Putamen (tissue), 1 donor: Measurements from ENCODE around the gene POSTN.
"Not testable (repeated sequence)": the region's sequence is repeated elsewhere in the genome, so short reads cannot be mapped to it uniquely, and the experiment has no call there.

Source experiments
- DNase-seq: peaks from one replicate; pipeline ENCODE4 v3.0.0-alpha.2; 2016; ENCODE audit warnings: low spot score

POSTN gene

DNA sequence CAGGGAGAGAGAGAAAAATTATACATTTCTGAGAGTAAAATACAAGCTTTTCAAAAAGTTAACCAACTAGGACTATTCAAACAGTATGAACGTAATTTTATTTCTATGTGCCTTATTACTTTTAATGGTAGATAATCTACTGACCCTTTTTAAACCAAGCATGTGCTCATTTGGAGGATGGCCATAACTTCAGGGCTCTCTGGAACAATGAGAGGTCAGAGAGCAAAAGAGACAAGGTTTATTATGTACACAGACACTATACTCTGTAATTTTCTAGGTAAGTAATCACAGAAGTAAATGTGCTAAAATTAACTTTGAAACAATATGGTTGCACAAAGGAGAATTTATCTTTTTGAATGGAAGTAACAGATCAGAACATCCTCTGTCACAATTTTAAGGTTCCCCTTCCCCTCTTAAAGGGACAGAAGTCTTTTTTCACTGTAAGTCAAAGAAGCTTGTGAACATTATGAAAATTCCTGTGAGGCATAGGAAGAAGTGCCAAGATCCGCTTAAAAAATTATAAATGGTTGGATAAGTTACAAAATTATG is 1.0 kb downstream of the POSTN start:
- DNase-seq: no peak

DNA sequence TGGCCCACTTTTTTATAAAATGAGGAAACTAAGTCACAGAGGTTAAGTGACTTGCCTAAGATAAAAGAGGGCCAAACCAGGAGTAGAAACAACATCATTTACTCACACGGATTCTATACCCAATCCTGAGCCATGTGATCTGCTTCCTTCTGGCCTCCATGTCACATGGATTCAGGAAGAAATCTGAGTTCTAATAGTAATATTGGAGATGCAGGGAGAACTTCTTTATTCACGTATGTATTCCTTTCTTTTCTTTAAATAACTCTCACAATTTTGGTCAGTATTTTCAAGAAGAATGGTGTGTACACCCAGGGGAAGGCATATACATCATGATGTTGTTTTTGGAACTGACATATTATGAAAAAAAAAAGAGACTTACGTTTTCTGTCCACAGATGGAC is 1.8 kb downstream of the POSTN start:
- DNase-seq: no peak

DNA sequence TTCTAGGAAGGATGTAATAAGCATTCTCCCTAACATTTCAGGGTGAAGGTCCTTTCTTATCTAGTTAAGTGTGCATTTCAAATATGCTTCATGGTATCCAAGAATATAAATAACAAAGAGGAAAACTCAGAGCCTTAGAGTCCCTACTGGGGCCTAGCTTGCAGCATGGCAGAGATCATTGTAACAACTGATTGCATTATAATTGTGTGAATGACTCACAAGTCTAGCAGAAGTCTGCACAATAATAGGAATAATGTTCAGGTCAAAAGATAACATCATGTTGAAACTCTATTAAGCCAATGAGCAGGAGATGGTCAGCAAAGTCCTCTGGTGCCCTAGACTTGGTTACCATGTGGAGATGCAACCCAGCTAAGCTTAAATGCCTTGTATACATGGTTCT is 3.4 kb downstream of the POSTN start:
- DNase-seq: no peak

DNA sequence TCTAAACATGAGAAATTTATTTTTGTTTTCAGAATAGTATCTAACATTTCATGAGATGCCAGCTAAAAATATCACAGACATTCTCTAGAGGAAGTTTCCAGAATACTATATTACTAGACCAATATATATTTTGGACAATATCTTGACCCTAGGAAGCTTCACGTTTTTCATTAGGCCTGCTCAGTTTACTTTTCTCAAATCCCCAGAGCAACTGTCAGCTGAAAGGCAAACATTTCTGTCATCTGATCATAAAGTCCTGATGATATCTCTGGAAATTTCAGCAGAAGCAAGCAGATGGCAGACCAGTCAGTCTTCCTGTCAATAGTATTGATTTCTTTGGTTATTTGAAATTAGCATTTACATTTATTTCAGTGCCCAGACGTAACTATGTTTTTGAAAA is 4.0 kb downstream of the POSTN start:
- DNase-seq: no peak

DNA sequence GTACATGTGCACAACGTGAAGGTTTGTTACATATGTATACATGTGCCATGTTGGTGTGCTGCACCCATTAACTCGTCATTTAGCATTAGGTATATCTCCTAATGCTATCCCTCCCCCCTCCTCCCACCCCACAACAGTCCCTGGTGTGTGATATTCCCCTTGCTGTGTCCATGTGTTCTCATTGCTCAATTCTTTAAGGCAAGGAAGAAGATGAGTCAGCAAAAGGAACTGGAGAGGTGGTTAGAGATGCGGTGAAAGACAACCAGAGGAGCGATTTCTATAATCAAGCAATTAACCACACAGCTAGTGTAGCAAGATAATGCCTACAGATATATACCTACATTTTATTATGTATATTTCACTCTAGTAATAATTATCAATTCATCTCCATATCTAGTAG is 9.2 kb downstream of the POSTN start:
- DNase-seq: not testable (repeated sequence)

DNA sequence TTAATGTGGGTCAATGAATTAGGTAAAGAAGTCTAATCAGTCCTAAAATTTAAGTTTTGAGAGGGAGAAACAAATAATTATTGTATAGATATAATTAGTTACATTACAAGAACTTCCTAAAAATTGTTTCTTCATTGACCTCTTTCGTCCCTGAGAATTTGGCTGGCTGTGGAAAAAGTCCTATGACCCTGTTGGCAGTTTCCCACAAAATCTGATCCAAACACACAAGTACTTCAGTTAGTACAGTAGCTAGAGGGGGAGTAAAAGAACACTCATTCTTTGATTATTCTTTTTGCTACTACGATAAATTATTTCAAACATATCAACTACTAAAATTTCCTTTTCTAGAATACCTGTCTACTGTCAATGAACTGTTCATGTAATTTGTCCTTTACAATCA is 11.3 kb downstream of the POSTN start:
- no peak for DNase-seq

DNA sequence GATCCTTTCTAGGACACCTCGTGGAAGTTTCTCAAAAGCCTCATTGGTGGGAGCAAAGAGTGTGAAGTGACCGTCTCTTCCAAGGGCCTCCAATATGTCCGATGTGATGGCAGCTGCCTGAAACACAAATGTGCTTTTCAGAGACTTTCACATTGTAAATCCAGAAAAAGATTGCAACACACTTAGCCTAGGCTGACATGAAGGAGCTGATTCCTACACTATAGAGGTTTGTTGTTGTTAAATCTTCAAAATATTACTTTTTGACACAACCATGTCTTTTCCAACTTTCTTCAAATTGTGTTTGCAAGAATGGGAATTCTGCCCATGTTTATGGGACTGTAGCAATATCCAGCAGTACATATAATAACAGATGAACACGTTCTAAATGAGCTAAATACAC is 12.4 kb downstream of the POSTN start:
- no peak for DNase-seq

DNA sequence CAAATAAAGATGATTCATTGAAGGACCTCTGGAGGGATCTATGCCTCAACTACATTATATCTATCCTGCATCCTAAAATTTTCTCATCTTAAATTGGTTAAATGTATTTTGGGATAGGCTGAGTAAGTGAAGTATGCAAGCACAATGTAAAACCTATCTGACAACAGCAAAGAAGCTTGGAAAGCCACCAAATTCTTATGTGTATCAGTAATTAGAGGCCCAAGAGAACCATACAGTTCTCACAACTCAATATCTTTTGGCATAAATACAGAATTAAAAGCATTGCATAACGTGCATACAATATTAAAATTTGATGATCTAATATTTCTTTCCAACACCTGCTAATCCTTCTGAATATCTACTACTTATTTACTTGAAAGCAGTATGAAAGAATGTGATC is 13.0 kb downstream of the POSTN start:
- no peak for DNase-seq

DNA sequence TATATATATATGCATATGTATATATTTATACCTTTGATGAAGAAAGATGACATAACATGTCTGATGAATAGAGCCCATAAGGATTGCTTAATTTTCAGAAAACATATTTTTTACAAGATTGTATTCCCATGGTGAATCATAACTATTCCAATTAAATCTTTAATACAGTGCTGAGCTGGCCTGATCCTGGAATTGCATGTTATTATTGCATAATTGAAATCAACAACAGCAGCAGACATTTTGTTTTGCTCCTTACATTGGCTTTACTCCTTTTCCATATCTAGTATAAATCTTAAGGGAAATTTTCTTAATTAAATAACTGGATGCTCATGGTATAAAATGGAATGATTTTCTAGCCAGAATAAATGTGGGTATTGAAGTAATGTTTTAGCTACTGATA is 22.0 kb downstream of the POSTN start:
- DNase-seq: no peak

DNA sequence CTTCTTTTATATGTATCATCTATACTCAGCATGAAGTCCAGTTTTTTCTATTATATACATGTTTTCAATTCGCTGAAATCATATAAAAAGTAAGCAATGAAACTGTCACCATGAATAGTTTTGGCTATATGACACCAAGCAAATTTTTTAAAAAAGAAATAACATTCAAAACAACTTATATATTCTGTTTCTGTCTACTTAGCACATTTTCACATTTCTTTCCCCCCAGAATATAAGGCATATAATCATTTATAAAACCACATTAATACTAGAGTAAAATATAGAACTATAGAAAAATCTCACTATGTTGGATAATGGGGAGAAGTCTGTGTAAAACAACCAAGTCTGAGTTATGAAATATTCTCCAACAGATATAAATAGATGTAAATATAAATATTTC is 33.1 kb downstream of the POSTN start:
- no peak for DNase-seq

DNA sequence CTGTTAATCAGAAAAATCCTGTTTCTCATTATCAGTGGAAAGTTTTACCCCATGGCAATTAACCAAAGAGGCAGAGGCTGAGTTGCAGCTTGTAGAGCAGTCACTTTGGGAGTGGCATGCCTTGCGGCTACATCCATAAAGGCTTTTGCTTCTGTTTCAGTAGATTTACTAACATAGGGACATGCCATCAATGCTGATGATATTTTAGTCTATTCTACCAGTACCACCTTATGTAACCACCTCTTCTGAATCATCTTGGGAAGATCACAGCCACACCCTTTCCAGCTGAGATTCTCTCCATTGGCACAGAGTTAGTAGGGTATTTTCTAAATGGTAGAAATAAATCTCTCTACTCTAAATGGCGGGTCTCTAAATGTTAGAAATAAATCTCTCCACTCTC is 37.5 kb downstream of the POSTN start:
- no peak for DNase-seq

DNA sequence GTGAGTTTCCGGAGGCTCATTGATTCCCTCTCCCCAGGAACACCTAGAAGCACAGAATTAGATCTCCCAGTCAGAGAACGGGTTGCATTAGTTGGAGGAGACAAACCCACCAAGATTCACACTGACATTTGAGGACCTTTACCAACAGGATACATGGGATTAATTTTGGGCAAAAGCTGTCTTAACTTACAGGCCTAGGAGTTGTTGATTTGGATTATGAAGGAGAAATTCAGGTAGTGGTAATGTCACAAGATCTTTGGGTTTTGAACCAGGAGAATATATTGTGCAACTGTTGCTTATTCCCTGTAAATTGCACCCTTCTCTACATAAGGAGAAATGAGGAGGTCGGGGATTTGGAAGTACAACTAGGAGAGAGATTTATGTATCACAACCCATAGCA is 38.0 kb downstream of the POSTN start:
- no peak for DNase-seq

DNA sequence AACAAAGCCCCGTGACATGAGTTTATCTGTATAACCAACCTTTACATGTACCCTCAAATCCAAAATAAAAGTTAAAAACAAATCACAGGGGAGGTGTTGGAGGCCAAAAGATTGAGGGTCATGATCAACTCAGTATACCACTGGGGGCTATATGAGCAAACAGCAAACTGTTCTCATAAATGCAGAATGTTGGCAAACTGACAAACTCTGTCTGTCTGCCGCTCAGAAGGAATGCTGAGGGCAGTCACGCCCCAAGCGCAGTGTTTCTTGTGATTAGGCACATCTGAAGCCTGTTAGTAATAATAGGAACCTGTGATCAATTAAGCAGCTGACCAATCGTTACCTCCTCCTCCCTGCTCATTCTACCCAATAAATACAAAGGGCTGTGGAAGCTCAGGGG is 39.8 kb downstream of the POSTN start:
- DNase-seq: not testable (repeated sequence)

DNA sequence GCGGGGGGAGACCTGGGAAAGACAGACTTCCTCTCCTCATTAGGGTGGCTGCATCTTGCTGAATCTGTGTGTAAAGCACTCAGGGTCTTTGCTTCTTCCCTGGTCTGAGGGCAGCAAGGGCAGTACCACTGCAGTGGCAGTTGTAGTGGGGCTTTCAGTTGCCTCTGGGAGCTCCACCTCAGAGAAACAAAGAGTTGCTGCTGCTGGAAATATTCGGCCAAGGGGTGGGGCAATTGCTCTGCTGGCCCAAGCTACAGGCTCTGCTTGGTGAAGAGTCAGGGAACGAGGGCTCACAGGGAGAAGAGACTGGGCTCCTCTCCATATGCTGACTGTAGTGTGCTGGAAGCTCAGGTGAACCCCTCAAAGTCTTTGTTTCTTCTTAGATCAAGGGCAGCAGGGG is 52.5 kb downstream of the POSTN start:
- DNase-seq: no peak

DNA sequence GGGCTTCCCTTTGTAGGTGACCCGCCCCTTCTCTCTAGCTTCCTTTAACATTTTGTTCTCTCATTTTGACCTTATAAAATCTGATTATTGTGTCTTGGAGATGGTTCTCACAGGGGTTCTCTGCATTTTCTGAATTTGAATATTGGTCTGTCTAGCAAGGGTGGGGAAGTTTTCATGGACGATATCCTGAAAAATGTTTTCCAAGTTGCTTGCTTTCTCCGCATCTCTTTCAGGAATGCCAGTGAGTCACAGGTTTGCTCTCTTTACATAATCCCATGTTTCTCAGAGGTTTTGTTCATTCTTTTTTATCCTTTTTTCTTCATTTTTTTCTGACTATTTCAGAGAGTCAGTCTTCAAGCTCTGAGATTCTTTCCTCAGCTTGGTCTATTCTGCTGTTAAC is 53.6 kb downstream of the POSTN start:
- no peak for DNase-seq

DNA sequence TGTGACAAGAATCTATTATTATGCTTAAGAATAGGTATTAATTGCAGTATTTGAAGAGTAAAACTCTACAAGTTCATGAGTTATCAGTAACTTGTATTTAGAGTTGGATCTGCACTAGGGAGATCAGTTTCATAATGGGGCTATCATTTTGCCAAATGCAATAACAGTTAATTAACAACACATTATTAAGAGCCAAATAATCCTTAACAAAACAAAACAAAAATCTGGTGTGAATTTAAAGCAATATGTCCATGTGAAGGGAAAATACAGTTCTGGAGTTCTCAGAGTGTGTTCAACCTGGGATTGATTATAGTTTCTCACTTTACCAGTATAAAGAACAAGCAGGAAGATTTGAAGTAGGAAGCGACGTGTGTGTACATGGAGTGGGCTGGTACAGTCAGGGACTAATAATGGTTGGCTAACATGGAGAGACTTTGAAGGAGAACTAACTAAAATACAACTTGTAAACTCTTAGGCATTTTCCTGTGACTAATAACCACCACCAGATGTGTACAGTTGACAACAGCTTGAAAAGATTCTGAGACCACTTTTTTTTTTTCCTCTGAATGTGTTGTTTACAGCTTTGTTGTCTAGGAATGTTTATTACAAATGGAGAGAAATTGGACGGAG is 58.5 kb downstream of the POSTN start:
- no peak for DNase-seq

DNA sequence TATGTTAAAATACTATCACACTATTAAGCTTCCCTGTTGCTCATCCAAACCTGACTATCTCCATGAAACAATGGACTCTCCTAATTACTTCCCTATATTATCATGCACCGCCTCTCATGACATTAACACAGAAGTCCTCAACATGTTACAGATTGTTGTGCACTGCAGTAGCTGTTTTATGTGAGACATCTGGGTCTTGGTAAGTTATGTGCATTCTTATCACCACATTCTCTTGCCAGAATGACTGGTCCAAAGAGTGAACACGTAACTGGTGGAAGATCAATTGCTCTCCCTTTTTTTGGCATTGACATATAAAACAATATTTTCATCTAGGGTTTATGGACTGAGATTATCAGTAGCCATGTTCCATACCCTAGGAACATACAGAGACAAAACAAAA is 59.4 kb downstream of the POSTN start:
- no peak for DNase-seq

DNA sequence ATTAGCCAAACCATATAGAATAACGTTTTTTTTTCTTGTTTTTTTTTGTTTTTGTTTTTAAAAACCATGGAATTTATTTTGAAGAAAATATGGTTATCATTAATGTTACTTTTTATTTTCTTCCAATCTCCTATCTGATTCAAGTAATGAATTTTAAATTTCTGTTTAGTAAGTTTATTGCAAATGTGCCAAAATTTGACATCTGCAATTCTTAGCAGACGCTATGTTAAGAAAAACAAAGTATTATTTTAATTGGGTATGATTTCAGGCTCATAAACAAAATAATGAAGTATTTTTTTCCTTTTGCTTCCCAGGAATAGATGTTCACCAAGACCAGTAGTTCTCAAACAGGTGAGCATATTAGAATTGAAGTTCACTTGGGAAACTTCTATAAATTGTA is 63.1 kb downstream of the POSTN start:
- no peak for DNase-seq

DNA sequence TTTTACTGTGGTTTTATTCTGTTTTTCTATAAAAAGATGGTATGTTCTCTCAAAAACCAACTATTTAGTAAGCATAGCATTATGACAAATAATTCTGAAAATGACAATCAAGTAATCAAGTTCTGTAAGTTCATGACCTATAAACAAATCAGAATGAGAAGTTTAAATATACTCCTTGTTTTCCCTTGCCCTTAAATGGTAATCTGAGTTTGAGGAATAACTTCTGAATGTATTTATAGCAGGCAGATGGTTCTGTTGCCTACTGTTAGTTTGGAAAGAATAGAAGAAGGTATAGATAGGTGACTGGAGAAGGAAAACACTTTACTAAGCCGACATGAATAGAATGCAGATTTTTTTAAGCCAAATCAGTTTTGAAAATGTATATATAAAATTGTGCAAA is 63.9 kb downstream of the POSTN start:
- DNase-seq: no peak

DNA sequence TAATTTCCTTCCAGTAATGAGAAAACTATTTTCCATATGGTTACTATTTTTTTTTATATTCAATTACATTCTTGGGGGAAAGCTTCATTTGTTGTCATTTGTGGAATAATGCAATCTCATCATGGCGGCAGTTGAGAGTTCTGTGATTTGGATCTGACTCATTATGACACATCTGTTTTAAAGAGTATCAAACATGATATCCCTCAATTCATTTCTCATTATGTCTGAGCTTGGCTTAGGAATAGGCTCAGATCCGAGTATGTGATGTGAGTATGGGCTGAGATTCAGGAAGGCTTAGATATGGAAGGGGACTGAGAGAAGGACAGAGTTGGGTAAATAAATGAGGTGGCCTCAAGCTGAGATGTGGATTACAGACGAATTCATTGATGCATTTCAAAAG is 64.4 kb downstream of the POSTN start:
- no peak for DNase-seq

DNA sequence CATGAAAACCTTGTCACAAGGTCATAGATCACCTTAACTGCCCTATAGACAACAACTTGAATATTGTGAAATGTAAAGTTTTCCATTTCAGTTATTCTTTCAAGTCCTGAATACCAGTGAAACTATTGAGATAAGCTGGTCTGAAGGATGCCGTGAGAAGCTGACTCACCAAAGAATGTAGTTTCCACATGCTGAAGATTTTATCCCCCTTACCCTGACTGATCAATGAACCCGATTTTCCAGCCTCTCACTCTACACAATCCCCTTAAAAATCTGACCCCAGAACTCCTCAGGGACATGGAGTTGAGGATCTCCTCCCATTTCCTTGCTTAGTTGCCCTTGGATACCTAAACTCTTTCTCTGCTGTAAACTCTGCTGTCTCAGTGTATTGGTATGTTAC is 67.5 kb downstream of the POSTN start:
- DNase-seq: no peak

DNA sequence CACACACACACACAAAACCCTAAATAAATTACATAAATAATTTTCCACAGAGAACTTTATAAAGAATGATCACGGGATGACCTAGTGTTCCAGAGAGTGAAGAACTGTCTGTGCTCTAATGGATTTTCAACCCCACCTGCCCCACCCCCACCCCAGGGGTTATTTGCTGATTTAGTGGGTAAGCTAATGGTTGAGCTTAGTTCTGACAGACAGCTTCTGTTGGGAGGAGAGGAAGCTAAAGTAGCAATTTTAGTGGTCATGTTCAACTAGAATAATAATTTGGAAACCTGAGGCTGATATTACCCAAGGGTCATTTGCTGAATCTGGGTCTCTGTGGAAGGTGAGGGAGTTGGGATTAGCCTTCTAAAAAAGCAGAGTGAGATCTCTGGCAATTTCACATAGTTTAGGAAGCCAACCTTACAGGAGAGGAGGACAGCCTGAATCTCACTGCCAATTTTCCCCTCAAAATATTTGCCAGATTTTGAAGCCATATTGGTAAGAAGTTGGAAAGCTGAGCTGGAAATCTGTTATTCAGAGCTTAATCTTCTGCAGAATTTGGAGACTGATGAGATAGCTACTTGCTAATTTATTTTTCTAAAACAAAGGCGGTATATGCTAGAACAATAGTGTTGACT is 68.7 kb downstream of the POSTN start:
- no peak for DNase-seq

DNA sequence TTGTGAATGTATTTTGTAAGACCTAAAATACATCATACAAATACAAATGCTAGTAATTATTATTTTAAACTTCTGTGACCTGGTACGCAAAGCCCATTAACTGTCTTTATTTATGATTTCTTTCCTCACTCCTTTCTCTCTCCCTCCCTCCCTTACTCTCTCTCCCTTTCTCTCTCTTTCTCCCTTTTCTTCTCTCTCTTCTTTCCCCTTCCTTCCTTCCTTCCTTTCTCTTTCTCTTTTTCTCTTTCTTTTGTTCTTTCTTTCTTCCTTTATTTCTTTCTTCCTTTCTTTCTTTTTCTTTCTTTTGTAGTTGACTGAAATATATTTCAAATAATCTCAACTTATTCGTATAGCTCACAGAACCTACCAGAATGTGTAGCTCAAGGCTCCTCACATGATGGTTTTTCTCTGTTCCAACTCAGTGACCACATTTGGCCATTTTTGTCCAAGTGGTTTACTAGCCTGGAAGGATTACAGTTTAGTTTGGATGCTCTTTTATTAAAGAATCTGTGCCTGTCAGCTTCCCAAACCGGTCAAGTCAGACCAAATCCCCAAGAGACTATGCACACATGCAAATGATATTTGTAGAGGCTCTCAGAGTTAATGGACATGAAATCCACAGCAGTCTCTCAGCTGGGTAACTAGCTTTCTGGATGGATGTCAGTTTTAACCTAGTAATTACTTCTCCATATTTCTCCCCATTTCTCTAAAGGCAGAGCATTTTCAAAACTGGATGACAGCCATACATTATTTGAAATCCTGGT is 71.7 kb downstream of the POSTN start:
- DNase-seq: no peak
